ENCODE measurements around the gene TBR1.

TBR1 gene

GRCh38 chr2:161427664-161428587, 11.8 kb downstream of the TBR1 start:
- peak overlapping the region; percentile 52 for H3K4me3 Mint-ChIP-seq
- H3K27me3 Mint-ChIP-seq (ENCODE audit: low read depth), result peaks cover 87% of the 10 kb centered on the region
- peaks cover 18% of the 10 kb centered on the region for H3K4me1 Mint-ChIP-seq (ENCODE audit: low read depth)
- H3K9me3 Mint-ChIP-seq, result no peaks in the 10 kb centered on the region
- H3K36me3 Mint-ChIP-seq (ENCODE audit: low read depth), result peaks cover 9% of the 10 kb centered on the region
- DNase-seq (ENCODE audit: low spot score), result no peak
- H3K27ac Mint-ChIP-seq, result peak overlapping the region; percentile 47

GRCh38 chr2:161430386-161430785, 14.3 kb downstream of the TBR1 start:
- Mint-ChIP-seq H3K4me3 (no peak overlapping the region), H3K9me3 (no peaks in the 10 kb centered on the region), H3K27me3 (ENCODE audit: low read depth) (peaks cover 89% of the 10 kb centered on the region), H3K36me3 (ENCODE audit: low read depth) (peaks cover 5% of the 10 kb centered on the region), H3K4me1 (ENCODE audit: low read depth) (peaks cover 7% of the 10 kb centered on the region), H3K27ac (no peak overlapping the region)
- no peak for DNase-seq (ENCODE audit: low spot score)

GRCh38 chr2:161432107-161432506, 16.0 kb downstream of the TBR1 start:
- Mint-ChIP-seq H3K4me3 (no peak overlapping the region), H3K27ac (no peak overlapping the region), H3K27me3 (ENCODE audit: low read depth) (peaks cover 87% of the 10 kb centered on the region)

GRCh38 chr2:161434118-161434517, 18.0 kb downstream of the TBR1 start:
- no peak overlapping the region for H3K4me3 Mint-ChIP-seq
- no peaks in the 10 kb centered on the region for H3K36me3 Mint-ChIP-seq (ENCODE audit: low read depth)
- H3K9me3 Mint-ChIP-seq, result no peaks in the 10 kb centered on the region
- DNase-seq (ENCODE audit: low spot score), result no peak
- H3K27me3 Mint-ChIP-seq (ENCODE audit: low read depth), result peaks cover 80% of the 10 kb centered on the region
- no peaks in the 10 kb centered on the region for H3K4me1 Mint-ChIP-seq (ENCODE audit: low read depth)
- H3K27ac Mint-ChIP-seq, result no peak overlapping the region

More at GRCh38 chr2:161432107-161432506, 16.0 kb downstream of the TBR1 start:
- Mint-ChIP-seq H3K4me1 (ENCODE audit: low read depth) (peaks cover 5% of the 10 kb centered on the region), H3K36me3 (ENCODE audit: low read depth) (peaks cover 2% of the 10 kb centered on the region), H3K9me3 (no peaks in the 10 kb centered on the region)
- no peak for DNase-seq (ENCODE audit: low spot score)

- Mint-ChIP-seq H3K4me3 (no peak overlapping the region), H3K9me3 (no peaks in the 10 kb centered on the region), H3K27me3 (ENCODE audit: low read depth) (peaks cover 69% of the 10 kb centered on the region)
Observed at GRCh38 chr2:161436411-161436810, 20.3 kb downstream of the TBR1 start.

GRCh38 chr2:161438598-161438997, 22.5 kb downstream of the TBR1 start:
- Mint-ChIP-seq H3K9me3 (no peaks in the 10 kb centered on the region), H3K4me3 (no peak overlapping the region), H3K27ac (no peak overlapping the region), H3K27me3 (ENCODE audit: low read depth) (peaks cover 54% of the 10 kb centered on the region), H3K36me3 (ENCODE audit: low read depth) (no peaks in the 10 kb centered on the region), H3K4me1 (ENCODE audit: low read depth) (no peaks in the 10 kb centered on the region)
- no peak for DNase-seq (ENCODE audit: low spot score)

More at GRCh38 chr2:161436411-161436810, 20.3 kb downstream of the TBR1 start:
- H3K4me1 Mint-ChIP-seq (ENCODE audit: low read depth), result no peaks in the 10 kb centered on the region
- no peaks in the 10 kb centered on the region for H3K36me3 Mint-ChIP-seq (ENCODE audit: low read depth)
- no peak overlapping the region for H3K27ac Mint-ChIP-seq
- DNase-seq (ENCODE audit: low spot score), result no peak

- no peaks in the 10 kb centered on the region for H3K4me1 Mint-ChIP-seq (ENCODE audit: low read depth)
- no peaks in the 10 kb centered on the region for H3K36me3 Mint-ChIP-seq (ENCODE audit: low read depth)
- H3K27ac Mint-ChIP-seq, result no peak overlapping the region
- H3K27me3 Mint-ChIP-seq (ENCODE audit: low read depth), result peaks cover 25% of the 10 kb centered on the region
- H3K4me3 Mint-ChIP-seq, result no peak overlapping the region
- H3K9me3 Mint-ChIP-seq, result no peaks in the 10 kb centered on the region
- no peak for DNase-seq (ENCODE audit: low spot score)
Observed at GRCh38 chr2:161445097-161445496, 29.0 kb downstream of the TBR1 start.

GRCh38 chr2:161448431-161448830, 32.3 kb downstream of the TBR1 start:
- H3K36me3 Mint-ChIP-seq (ENCODE audit: low read depth), result no peaks in the 10 kb centered on the region
- H3K9me3 Mint-ChIP-seq, result no peaks in the 10 kb centered on the region
- no peaks in the 10 kb centered on the region for H3K4me1 Mint-ChIP-seq (ENCODE audit: low read depth)
- H3K27me3 Mint-ChIP-seq (ENCODE audit: low read depth), result peaks cover 16% of the 10 kb centered on the region
- no peak overlapping the region for H3K4me3 Mint-ChIP-seq
- no peak overlapping the region for H3K27ac Mint-ChIP-seq
- DNase-seq (ENCODE audit: low spot score), result no peak

GRCh38 chr2:161471631-161472030, 55.5 kb downstream of the TBR1 start:
- Mint-ChIP-seq H3K4me3 (no peak overlapping the region), H3K36me3 (ENCODE audit: low read depth) (no peaks in the 10 kb centered on the region), H3K27me3 (ENCODE audit: low read depth) (peaks cover 6% of the 10 kb centered on the region), H3K27ac (no peak overlapping the region), H3K4me1 (ENCODE audit: low read depth) (no peaks in the 10 kb centered on the region), H3K9me3 (no peaks in the 10 kb centered on the region)
- DNase-seq (ENCODE audit: low spot score), result no peak

- Mint-ChIP-seq H3K36me3 (ENCODE audit: low read depth) (no peaks in the 10 kb centered on the region), H3K27ac (no peak overlapping the region), H3K9me3 (peaks cover 8% of the 10 kb centered on the region), H3K4me1 (ENCODE audit: low read depth) (no peaks in the 10 kb centered on the region), H3K27me3 (ENCODE audit: low read depth) (peaks cover 3% of the 10 kb centered on the region), H3K4me3 (no peak overlapping the region)
- DNase-seq (ENCODE audit: low spot score), result no peak
Observed at GRCh38 chr2:161474920-161475319, 58.8 kb downstream of the TBR1 start.

Data from T-helper 2 cell treated with Interferon-gamma antibody and Interleukin-4, amounts not matched to agents 5 μg/mL and 100 μg/mL, for 36 hours (primary cell).